NT2/D1 (cell line): Measurements from ENCODE around the gene HSPBAP1.

Experiments used
- DNase-seq: peaks from one replicate; pipeline ENCODE4 v3.0.0-alpha.2; 2011; ENCODE audit warnings: low read depth, low spot score
- H3K27me3 ChIP-seq: 2 replicates; pipeline ENCODE4 v1.6.0; 2011; ENCODE audit warnings: mild to moderate bottlenecking; ENCODE audit not compliant: insufficient read length, insufficient read depth
- H3K36me3 ChIP-seq: 2 replicates; pipeline ENCODE4 v1.6.1; 2011; ENCODE audit warnings: mild to moderate bottlenecking, low read length, mixed read lengths; ENCODE audit not compliant: insufficient read depth, insufficient read length
- H3K4me1 ChIP-seq: 2 replicates; pipeline ENCODE4 v1.5.1; 2011; ENCODE audit not compliant: insufficient read depth, insufficient read length
- H3K4me3 ChIP-seq: 2 replicates; pipeline ENCODE4 v1.5.1; 2011; ENCODE audit warnings: low read depth; ENCODE audit not compliant: insufficient read length
- H3K9ac ChIP-seq: 2 replicates; pipeline ENCODE4 v1.6.0; 2011; ENCODE audit warnings: low read depth; ENCODE audit not compliant: insufficient read length
- H3K9me3 ChIP-seq: 2 replicates; pipeline ENCODE4 v1.5.1; 2011; ENCODE audit warnings: mild to moderate bottlenecking, low read length; ENCODE audit not compliant: insufficient read depth
- SUZ12 ChIP-seq: IDR thresholded peaks from 2 replicates; pipeline ENCODE4 v1.6.1; 2011; ENCODE audit not compliant: insufficient read length, insufficient read depth; ENCODE audit errors: extremely low read depth
- YY1 ChIP-seq: IDR thresholded peaks from 2 replicates; pipeline ENCODE4 v1.6.1; 2011; ENCODE audit not compliant: insufficient read length, insufficient read depth
- ZNF274 ChIP-seq: IDR thresholded peaks from 2 replicates; pipeline ENCODE4 v1.6.1; 2011; ENCODE audit warnings: mild to moderate bottlenecking, low read depth, low read length

HSPBAP1 gene

GRCh38 chr3:122793568-122794416, at the start of gene HSPBAP1:
HSPBAP1 (minus strand) TSS chr3:122793831; CDS start chr3:122793680, 151 bp downstream.
- peak within 1 kb of the TSS; percentile 87 for H3K9ac ChIP-seq
- TF ChIP-seq ZNF274 (no peak), YY1 (no peak), SUZ12 (no peak)
- H3K36me3 ChIP-seq: no peaks in the 10 kb centered on the region
- peak within 1 kb of the TSS; percentile 82 for H3K4me3 ChIP-seq
- no peaks in the 10 kb centered on the region for H3K4me1 ChIP-seq
- H3K9me3 ChIP-seq: no peaks in the 10 kb centered on the region
- H3K27me3 ChIP-seq: peaks cover 20% of the 10 kb centered on the region
- peak; percentile 89 for DNase-seq

DNA sequence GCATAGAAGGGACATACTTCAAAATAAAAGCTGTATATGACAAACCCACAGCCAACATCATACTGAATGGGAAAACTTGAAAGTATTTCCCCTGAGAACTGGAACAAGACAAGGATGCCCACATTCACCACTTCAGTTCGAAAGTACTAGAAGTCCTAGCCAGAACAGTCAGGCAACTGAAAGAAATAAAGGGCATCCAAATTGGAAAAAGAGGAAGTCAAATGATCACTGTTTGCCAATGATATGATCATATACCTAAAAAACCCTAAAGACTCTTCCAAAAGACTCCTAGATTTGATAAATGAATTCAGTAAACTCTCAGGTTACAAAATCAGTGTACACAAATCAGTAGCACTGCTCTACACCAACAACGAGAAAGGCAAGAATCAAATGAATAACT, 42.0 kb upstream of the HSPBAP1 start:
- Histone ChIP-seq H3K36me3 (peaks cover 5% of the 10 kb centered on the region), H3K9me3 (no peaks in the 10 kb centered on the region), H3K4me3 (no peak overlapping the region), H3K4me1 (no peaks in the 10 kb centered on the region), H3K27me3 (no peaks in the 10 kb centered on the region), H3K9ac (no peak overlapping the region)
- no peak for TF ChIP-seq SUZ12
- DNase-seq: no peak

DNA sequence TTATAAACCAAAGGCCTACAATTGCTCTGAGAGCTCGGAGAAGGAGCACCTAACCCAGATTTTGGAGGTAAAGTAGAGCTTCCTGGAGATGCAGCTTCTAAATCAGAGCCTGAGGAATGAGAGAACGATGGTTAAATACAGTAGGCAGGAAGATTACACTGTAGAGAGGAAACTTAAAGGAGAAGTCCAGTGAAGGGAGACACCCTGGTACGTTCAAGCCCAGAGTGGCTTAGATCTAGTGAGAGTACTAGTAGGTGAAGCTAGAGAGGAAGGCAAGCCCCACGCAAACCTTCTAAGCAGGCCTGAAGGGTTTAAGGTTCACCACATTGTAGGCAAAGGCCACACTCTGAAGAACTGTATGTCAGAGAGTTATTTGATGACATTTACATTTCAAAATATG, 34.6 kb upstream of the HSPBAP1 start:
- TF ChIP-seq ZNF274: no peak
- TF ChIP-seq YY1: no peak
- TF ChIP-seq SUZ12: no peak
- no peak overlapping the region for H3K9ac ChIP-seq
- H3K4me3 ChIP-seq: no peak overlapping the region
- H3K9me3 ChIP-seq: no peaks in the 10 kb centered on the region
- H3K4me1 ChIP-seq: no peaks in the 10 kb centered on the region
- H3K36me3 ChIP-seq: peaks cover 2% of the 10 kb centered on the region
- no peak for DNase-seq
- H3K27me3 ChIP-seq: no peaks in the 10 kb centered on the region

GRCh38 chr3:122826278-122826677, 32.6 kb upstream of the HSPBAP1 start:
- Histone ChIP-seq H3K36me3 (no peaks in the 10 kb centered on the region), H3K27me3 (no peaks in the 10 kb centered on the region), H3K4me1 (no peaks in the 10 kb centered on the region), H3K9me3 (no peaks in the 10 kb centered on the region), H3K4me3 (no peak overlapping the region), H3K9ac (no peak overlapping the region)
- DNase-seq: no peak
- TF ChIP-seq YY1 (no peak), ZNF274 (no peak), SUZ12 (no peak)

GRCh38 chr3:122825460-122825859, 31.8 kb upstream of the HSPBAP1 start:
- Histone ChIP-seq H3K4me1 (no peaks in the 10 kb centered on the region), H3K36me3 (no peaks in the 10 kb centered on the region), H3K4me3 (no peak overlapping the region), H3K9me3 (no peaks in the 10 kb centered on the region; the same call in 1 of the 2 replicates), H3K27me3 (no peaks in the 10 kb centered on the region), H3K9ac (no peak overlapping the region)
- DNase-seq: no peak
- TF ChIP-seq YY1: no peak
- no peak for TF ChIP-seq ZNF274
- no peak for TF ChIP-seq SUZ12

GRCh38 chr3:122824465-122825381, 31.1 kb upstream of the HSPBAP1 start:
- TF ChIP-seq SUZ12 (no peak), YY1 (no peak), ZNF274 (no peak)
- DNase-seq: no peak
- no peak overlapping the region for H3K9ac ChIP-seq
- no peaks in the 10 kb centered on the region; the same call in 1 of the 2 replicates for H3K9me3 ChIP-seq
- no peaks in the 10 kb centered on the region for H3K27me3 ChIP-seq
- H3K4me1 ChIP-seq: no peaks in the 10 kb centered on the region
- no peak overlapping the region for H3K4me3 ChIP-seq
- no peaks in the 10 kb centered on the region for H3K36me3 ChIP-seq

- H3K36me3 ChIP-seq: no peaks in the 10 kb centered on the region
- H3K27me3 ChIP-seq: no peaks in the 10 kb centered on the region
- H3K9ac ChIP-seq: no peak overlapping the region
- H3K4me1 ChIP-seq: no peaks in the 10 kb centered on the region
- H3K9me3 ChIP-seq: no peaks in the 10 kb centered on the region; the same call in 1 of the 2 replicates
- H3K4me3 ChIP-seq: no peak overlapping the region
- no peak for DNase-seq
- TF ChIP-seq SUZ12: no peak
- no peak for TF ChIP-seq ZNF274
- TF ChIP-seq YY1: no peak
These were observed 23.0 kb upstream of the HSPBAP1 start for GRCh38 chr3:122816587-122816986.
